Gastrocnemius medialis (tissue), 4 donors: ENCODE measurements around the gene ZNF789. TPM values are rescaled to one million over a fixed set of nuclear protein-coding genes. Genes with fewer than 3 reads are reported as not detected.
A peak's percentile ranks its signal among the peaks of the same experiment; 100 is the strongest.
"Not testable (repeated sequence)": the region's sequence is repeated elsewhere in the genome, so short reads cannot be mapped to it uniquely, and the experiment has no call there.

Source experiments
- ATAC-seq, 2 donors: fragments of 150-250 bp; one replicate each; pipeline ENCODE4 v1.9.1; 2016
- DNase-seq, 2 donors: peaks; one replicate each; pipeline ENCODE4 v3.0.0-alpha.2; 2019
- H3K27ac ChIP-seq, 4 donors: fragments of 200-600 bp; sonication (generic); 1 replicate in 1 of 4; 2 replicates in 3 of 4; pipeline ENCODE4 v1.5.1; 2016 to 2018; ENCODE audit warnings: mild to moderate bottlenecking in 2 of 4, moderate library complexity in 1 of 4
- H3K27me3 ChIP-seq, 3 donors: fragments of 200-600 bp; sonication (generic) in 2 of 3; 1 replicate in 1 of 3; 2 replicates in 2 of 3; pipeline versions ENCODE4 v1.5.1 to v1.6.0; 2016 to 2019; ENCODE audit warnings: mild to moderate bottlenecking in 1 of 3, moderate library complexity in 1 of 3
- H3K36me3 ChIP-seq, 2 donors: fragments of 200-600 bp; sonication (generic) in 1 of 2; one replicate each; pipeline ENCODE4 v1.5.1; 2017 to 2018
- H3K4me1 ChIP-seq, 2 donors: fragments of 200-600 bp; sonication (generic) in 1 of 2; one replicate each; pipeline ENCODE4 v1.5.1; 2016 to 2017; ENCODE audit warnings: mild to moderate bottlenecking in 2 of 2
- H3K4me3 ChIP-seq, 4 donors: fragments of 200-600 bp; sonication (generic) in 3 of 4; 1 replicate in 1 of 4; 2 replicates in 3 of 4; pipeline ENCODE4 v1.5.1; 2016 to 2019; ENCODE audit warnings: mild to moderate bottlenecking in 2 of 4
- H3K9me3 ChIP-seq, 3 donors: fragments of 200-600 bp; sonication (generic) in 2 of 3; 1 replicate in 1 of 3; 2 replicates in 2 of 3; pipeline ENCODE4 v1.5.1; 2016 to 2019
- CTCF ChIP-seq, 5 experiments: fragments of 450-650 bp in 3 of 5; fragments of 200-600 bp in 2 of 5; sonication (generic) in 2 of 5; IDR thresholded peaks in 4 of 5; conservative IDR thresholded peaks in 1 of 5; 1 replicate in 4 of 5; 2 replicates in 1 of 5; pipeline ENCODE4 v1.5.1; 2016 to 2019; ENCODE audit warnings: antibody characterized with exemption in 5 of 5, mild to moderate bottlenecking in 3 of 5, moderate library complexity in 3 of 5
- POLR2A ChIP-seq, 2 donors: fragments of 450-650 bp; IDR thresholded peaks; one replicate each; pipeline ENCODE4 v1.6.1; 2017; ENCODE audit warnings: antibody characterized with exemption in 2 of 2, mild to moderate bottlenecking in 2 of 2, moderate library complexity in 2 of 2
- in situ Hi-C, 4 donors: fragments of 200-750 bp; cut with MboI; loops; one replicate each; pipeline versions ENCODE4 v1.15.0 to v1.8.0; 2017; ENCODE audit warnings: low sequenced_read_pairs in 4 of 4
- intact Hi-C: fragments of 100-400 bp; cut with DNase I; formaldehyde crosslinking; loops from one replicate; pipeline ENCODE4 v1.15.1; 2023; ENCODE audit warnings: low total_unique reads
- total RNA-seq, 4 donors: library from RNA; depleted of rRNA; stranded (reverse); fragments of >200 nt; gene quantifications; one replicate each; pipeline versions ENCODE4 v1.1.0 to v1.2.3, GENCODE V29; 2016

The ZNF789 gene
- total RNA-seq, result 1 to 10 TPM; 1.2 to 2.8 (median 1.4) TPM

GRCh38 chr7:99472561-99473314 lies at the start of gene ZNF789:
Gene ZNF789 (plus strand): TSS chr7:99472890. CDS start chr7:99476457, 3,567 bp downstream.
- in situ Hi-C loops, result no loop called here

GRCh38 chr7:99424932-99425730 lies 47.6 kb upstream of the ZNF789 start:
- intact Hi-C loops (no loop called here), in situ Hi-C loops (no loop called here)
- ATAC-seq (no peak), DNase-seq (no peak)
- Histone ChIP-seq H3K4me3 (no peak overlapping the region), H3K27me3 (no peaks in the 10 kb centered on the region), H3K9me3 (no peaks in the 10 kb centered on the region), H3K27ac (no peak overlapping the region), H3K4me1 (no peaks in the 10 kb centered on the region), H3K36me3 (peaks cover 0 to 61% of the 10 kb centered on the region in 2 donors)
- TF ChIP-seq CTCF (IDR thresholded peaks at IDR 0.05 in 4 of 5, conservative IDR thresholded peaks at IDR 0.05 in 1 of 5) (no peak), POLR2A (IDR thresholded peaks at IDR 0.05) (no peak)

More at GRCh38 chr7:99472561-99473314, at the start of gene ZNF789:
- Histone ChIP-seq H3K27me3 (no peaks in the 10 kb centered on the region), H3K36me3 (no peaks in the 10 kb centered on the region), H3K27ac (peak within 1 kb of the TSS; percentile 80 to 95 (median 89)), H3K9me3 (no peaks in the 10 kb centered on the region), H3K4me3 (peak within 1 kb of the TSS; percentile 70 to 90 (median 88)), H3K4me1 (peaks cover 9 to 14% of the 10 kb centered on the region in 2 donors)
- intact Hi-C loops, result loop anchor here (1.0 kb wide), 2 partner anchors 32 to 144 kb away; partner anchors contain the start of genes ZKSCAN5 and ZSCAN25
- peak; percentile 33 to 55 for TF ChIP-seq POLR2A (IDR thresholded peaks at IDR 0.05)
- peak in 1 of 5 experiments; percentile 11 for TF ChIP-seq CTCF (IDR thresholded peaks at IDR 0.05 in 4 of 5, conservative IDR thresholded peaks at IDR 0.05 in 1 of 5)
- ATAC-seq, result peak; percentile 92 to 94
- DNase-seq, result peak; percentile 96 to 97

GRCh38 chr7:99428972-99429566 lies 43.6 kb upstream of the ZNF789 start:
- H3K27me3 ChIP-seq, result no peaks in the 10 kb centered on the region
- ATAC-seq, result no peak
- in situ Hi-C loops (no loop called here), intact Hi-C loops (no loop called here)
- TF ChIP-seq CTCF (IDR thresholded peaks at IDR 0.05 in 4 of 5, conservative IDR thresholded peaks at IDR 0.05 in 1 of 5) (no peak), POLR2A (IDR thresholded peaks at IDR 0.05) (no peak)
- H3K4me1 ChIP-seq, result no peaks in the 10 kb centered on the region
- no peak overlapping the region for H3K27ac ChIP-seq
- no peak overlapping the region for H3K4me3 ChIP-seq
- no peaks in the 10 kb centered on the region for H3K9me3 ChIP-seq
- peaks cover 0 to 74% of the 10 kb centered on the region in 2 donors for H3K36me3 ChIP-seq
- DNase-seq, result no peak

GRCh38 chr7:99429756-99430155 lies 42.9 kb upstream of the ZNF789 start:
- DNase-seq (no peak), ATAC-seq (no peak)
- intact Hi-C loops, result no loop called here
- no peak overlapping the region for H3K4me3 ChIP-seq
- H3K4me1 ChIP-seq, result no peaks in the 10 kb centered on the region
- H3K27ac ChIP-seq, result no peak overlapping the region
- peaks cover 0 to 74% of the 10 kb centered on the region in 2 donors for H3K36me3 ChIP-seq
- no peaks in the 10 kb centered on the region for H3K9me3 ChIP-seq
- in situ Hi-C loops, result no loop called here
- TF ChIP-seq POLR2A (IDR thresholded peaks at IDR 0.05) (no peak), CTCF (IDR thresholded peaks at IDR 0.05 in 4 of 5, conservative IDR thresholded peaks at IDR 0.05 in 1 of 5) (no peak)
- H3K27me3 ChIP-seq, result no peaks in the 10 kb centered on the region

- intact Hi-C loops, H3K27ac ChIP-seq, H3K4me3 ChIP-seq, H3K9me3 ChIP-seq, DNase-seq, H3K4me1 ChIP-seq, H3K27me3 ChIP-seq, ATAC-seq, in situ Hi-C loops: not testable (repeated sequence)
- peaks cover 0 to 67% of the 10 kb centered on the region in 2 donors for H3K36me3 ChIP-seq
Observed at GRCh38 chr7:99431756-99432540, 40.7 kb upstream of the ZNF789 start.
